K562 (cell line): ENCODE data around the gene HOXB4. TPM values are rescaled to one million over a fixed set of nuclear protein-coding genes. Genes with fewer than 3 reads are reported as not detected.

ENCODE experiments used
- BRCA1 ChIP-seq, 2 experiments: fragments of 450-650 bp in 1 of 2; sonication (generic) in 1 of 2; formaldehyde crosslinking in 1 of 2; IDR thresholded peaks; 2 replicates each; pipeline versions ENCODE4 v1.5.0 to v1.6.1; 2017 to 2020; ENCODE audit warnings: mild to moderate bottlenecking in 1 of 2, missing genetic modification reagents in 1 of 2
- HCFC1 ChIP-seq: IDR thresholded peaks from 2 replicates; pipeline ENCODE4 v1.6.1; 2012; ENCODE audit warnings: low read depth, low read length, improper control_type of control experiment
- MCM2 ChIP-seq: fragments of 450-650 bp; IDR thresholded peaks from 2 replicates; pipeline ENCODE4 v1.6.1; 2017; ENCODE audit warnings: low read depth, mild to moderate bottlenecking
- PCBP1 ChIP-seq: fragments of 200-400 bp; formaldehyde crosslinking; IDR thresholded peaks from 2 replicates; pipeline ENCODE4 v1.6.1; 2018; ENCODE audit warnings: mild to moderate bottlenecking, low read depth, low read length; ENCODE audit not compliant: poor library complexity, severe bottlenecking
- POLR2H ChIP-seq: IDR thresholded peaks from 2 replicates; pipeline ENCODE4 v1.6.1; 2016; ENCODE audit warnings: missing genetic modification characterization, low read depth, mild to moderate bottlenecking, control low read depth, missing compliant biosample characterization, moderate library complexity
- TAF7 ChIP-seq: fragments of 450-650 bp; IDR thresholded peaks from 2 replicates; pipeline ENCODE4 v1.6.1; 2016; ENCODE audit warnings: missing genetic modification characterization, missing compliant biosample characterization
- TEAD4 ChIP-seq, 2 experiments: sonication (generic) in 1 of 2; formaldehyde crosslinking in 1 of 2; IDR thresholded peaks; 2 replicates each; pipeline versions ENCODE4 v1.6.1 to v1.8.0; 2012 to 2022; ENCODE audit warnings: borderline replicate concordance in 1 of 2, inconsistent platforms in 1 of 2, low read length in 1 of 2, mild to moderate bottlenecking in 1 of 2, missing genetic modification reagents in 1 of 2
- VEZF1 ChIP-seq: fragments of 200-800 bp; sonication (Bioruptor generic); IDR thresholded peaks from 2 replicates; pipeline ENCODE4 v1.6.1; 2017; ENCODE audit warnings: missing genetic modification characterization, missing compliant biosample characterization
- ZNF212 ChIP-seq: fragments of 450-650 bp; formaldehyde crosslinking; IDR thresholded peaks from 2 replicates; pipeline ENCODE4 v1.4.0; 2020; ENCODE audit warnings: mild to moderate bottlenecking
- ZNF518B ChIP-seq: fragments of 250-450 bp; sonication (Bioruptor Pico); IDR thresholded peaks from 2 replicates; pipeline ENCODE4 v1.5.0; 2021; ENCODE audit warnings: mild to moderate bottlenecking, moderate library complexity
- ZNF561 ChIP-seq: fragments of 450-650 bp; formaldehyde crosslinking; conservative IDR thresholded peaks from 2 replicates; pipeline ENCODE4 v1.4.0; 2020; ENCODE audit warnings: mild to moderate bottlenecking, moderate library complexity
- ZNF75A ChIP-seq: fragments of 450-650 bp; formaldehyde crosslinking; IDR thresholded peaks from 2 replicates; pipeline ENCODE4 v1.4.0; 2020; ENCODE audit warnings: mild to moderate bottlenecking
- polyA plus RNA-seq, 8 experiments: library from polyadenylated mRNA; depleted of rRNA in 4 of 8; stranded (reverse) in 5 of 8; unstranded in 3 of 8; fragments of >200 nt; fragmentation: Nextera tagmentation in 2 of 8; fragmentation: Illumina TruSeq in 1 of 8; extraction: Ambion mirVana in 2 of 8; extraction: Trizol in 1 of 8; gene quantifications; 2 replicates each; pipeline versions ENCODE4 v1.2.1 to v1.2.3, GENCODE V29; 2011 to 2014; ENCODE audit warnings: inconsistent platforms in 1 of 8, missing spikeins in 1 of 8
- total RNA-seq, 7 experiments: library from RNA; depleted of rRNA in 6 of 7; stranded (reverse); fragments of >200 nt in 6 of 7; fragmentation: Illumina TruSeq in 2 of 7; extraction: Trizol in 2 of 7; gene quantifications; 2 replicates each; pipeline versions ENCODE4 v1.2.1 to v1.2.3, GENCODE V29; 2011 to 2021; ENCODE audit warnings: low replicate concordance in 1 of 7
- TF ChIP-seq, protein P1 (sequence below): sonication (generic); formaldehyde crosslinking; IDR thresholded peaks from 2 replicates; pipeline ENCODE4 v1.8.0; 2022; ENCODE audit warnings: mild to moderate bottlenecking, missing genetic modification reagents, borderline replicate concordance
- TF ChIP-seq, protein P2 (sequence below): IDR thresholded peaks from 2 replicates; pipeline ENCODE4 v1.6.1; 2016; ENCODE audit warnings: missing genetic modification characterization, missing compliant biosample characterization
- TF ChIP-seq, protein P3 (sequence below): fragments of 200-400 bp; formaldehyde crosslinking; IDR thresholded peaks from 2 replicates; pipeline ENCODE4 v1.6.1; 2017; ENCODE audit warnings: mild to moderate bottlenecking, low read depth, low read length, moderate library complexity

The HOXB4 gene
- total and polyA plus RNA-seq, 9 of the 15 experiments (the other 6 are each of a cell fraction or from before 2014, with no cell fraction given), result 1.6 to 34.9 (median 14.9) TPM

DNA sequence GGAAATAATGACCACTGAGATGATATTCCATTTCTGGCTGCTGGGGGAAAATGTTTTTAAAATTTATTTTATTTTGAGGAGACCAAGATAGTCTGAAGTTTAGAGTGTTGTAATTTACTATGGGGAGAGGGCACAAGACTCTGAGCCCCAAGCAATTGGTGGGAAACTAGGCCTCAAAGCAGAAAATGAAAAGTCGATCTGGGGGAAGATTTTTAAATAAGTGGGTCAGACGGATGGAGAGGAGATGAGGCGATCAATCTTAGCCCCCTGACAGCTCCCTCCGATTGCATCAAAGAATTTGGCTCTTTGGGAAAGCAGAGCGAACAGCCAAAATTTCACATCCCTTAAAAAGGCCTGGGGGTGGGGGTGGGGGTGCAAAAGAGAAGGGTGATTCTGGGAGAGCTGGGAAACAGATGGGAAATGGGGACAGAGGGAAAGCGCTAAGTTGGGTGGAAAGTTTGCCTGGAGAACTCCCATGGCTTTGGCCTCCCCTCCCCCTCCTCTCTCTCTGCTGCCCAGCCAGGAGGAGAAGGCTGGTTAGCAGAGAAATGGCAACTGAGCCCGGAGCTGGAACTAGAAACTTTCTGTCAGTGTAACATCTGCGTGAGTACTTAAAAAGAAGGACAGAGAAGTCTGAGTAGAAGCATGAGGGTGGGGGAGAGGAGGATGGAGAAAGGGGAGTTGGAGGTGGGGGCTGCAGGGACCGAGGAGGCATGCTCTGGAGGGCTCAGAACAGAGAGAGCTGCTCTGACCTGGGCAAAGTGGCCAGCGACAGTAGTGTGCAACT lies 31.8 kb downstream of the HOXB4 start (continued):
- TF ChIP-seq ZNF561 (CRISPR knock-in tag) (no peak), BRCA1 (IDR thresholded peaks at IDR 0.05) (no peak), BRCA1 (CRISPR knock-in tag; IDR thresholded peaks at IDR 0.05) (no peak), TEAD4 (IDR thresholded peaks at IDR 0.05; ENCODE audit: low read length) (no peak), TEAD4 (CRISPR knock-in tag; IDR thresholded peaks at IDR 0.05; ENCODE audit: borderline replicate concordance) (no peak), ZNF212 (no peak), PCBP1 (no peak), ZNF518B (CRISPR knock-in tag) (no peak), VEZF1 (no peak; the same call in 1 of the 2 replicates), POLR2H (tag) (no peak; the same call in 1 of the 2 replicates), ZNF75A (CRISPR knock-in tag) (no peak), TAF7 (0 out of 2 replicates have a peak, but pooled peaks have one; percentile 32), HCFC1 (no peak; the same call in 1 of the 2 replicates), MCM2 (no peak)
- TF ChIP-seq, protein P1, sequence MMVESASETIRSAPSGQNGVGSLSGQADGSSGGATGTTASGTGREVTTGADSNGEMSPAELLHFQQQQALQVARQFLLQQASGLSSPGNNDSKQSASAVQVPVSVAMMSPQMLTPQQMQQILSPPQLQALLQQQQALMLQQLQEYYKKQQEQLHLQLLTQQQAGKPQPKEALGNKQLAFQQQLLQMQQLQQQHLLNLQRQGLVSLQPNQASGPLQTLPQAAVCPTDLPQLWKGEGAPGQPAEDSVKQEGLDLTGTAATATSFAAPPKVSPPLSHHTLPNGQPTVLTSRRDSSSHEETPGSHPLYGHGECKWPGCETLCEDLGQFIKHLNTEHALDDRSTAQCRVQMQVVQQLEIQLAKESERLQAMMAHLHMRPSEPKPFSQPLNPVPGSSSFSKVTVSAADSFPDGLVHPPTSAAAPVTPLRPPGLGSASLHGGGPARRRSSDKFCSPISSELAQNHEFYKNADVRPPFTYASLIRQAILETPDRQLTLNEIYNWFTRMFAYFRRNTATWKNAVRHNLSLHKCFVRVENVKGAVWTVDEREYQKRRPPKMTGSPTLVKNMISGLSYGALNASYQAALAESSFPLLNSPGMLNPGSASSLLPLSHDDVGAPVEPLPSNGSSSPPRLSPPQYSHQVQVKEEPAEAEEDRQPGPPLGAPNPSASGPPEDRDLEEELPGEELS (CRISPR knock-in tag), result no peak
- TF ChIP-seq, protein P2, sequence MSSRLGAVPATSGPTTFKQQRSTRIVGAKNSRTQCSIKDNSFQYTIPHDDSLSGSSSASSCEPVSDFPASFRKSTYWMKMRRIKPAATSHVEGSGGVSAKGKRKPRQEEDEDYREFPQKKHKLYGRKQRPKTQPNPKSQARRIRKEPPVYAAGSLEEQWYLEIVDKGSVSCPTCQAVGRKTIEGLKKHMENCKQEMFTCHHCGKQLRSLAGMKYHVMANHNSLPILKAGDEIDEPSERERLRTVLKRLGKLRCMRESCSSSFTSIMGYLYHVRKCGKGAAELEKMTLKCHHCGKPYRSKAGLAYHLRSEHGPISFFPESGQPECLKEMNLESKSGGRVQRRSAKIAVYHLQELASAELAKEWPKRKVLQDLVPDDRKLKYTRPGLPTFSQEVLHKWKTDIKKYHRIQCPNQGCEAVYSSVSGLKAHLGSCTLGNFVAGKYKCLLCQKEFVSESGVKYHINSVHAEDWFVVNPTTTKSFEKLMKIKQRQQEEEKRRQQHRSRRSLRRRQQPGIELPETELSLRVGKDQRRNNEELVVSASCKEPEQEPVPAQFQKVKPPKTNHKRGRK (tag), result no peak
- TF ChIP-seq, protein P3, sequence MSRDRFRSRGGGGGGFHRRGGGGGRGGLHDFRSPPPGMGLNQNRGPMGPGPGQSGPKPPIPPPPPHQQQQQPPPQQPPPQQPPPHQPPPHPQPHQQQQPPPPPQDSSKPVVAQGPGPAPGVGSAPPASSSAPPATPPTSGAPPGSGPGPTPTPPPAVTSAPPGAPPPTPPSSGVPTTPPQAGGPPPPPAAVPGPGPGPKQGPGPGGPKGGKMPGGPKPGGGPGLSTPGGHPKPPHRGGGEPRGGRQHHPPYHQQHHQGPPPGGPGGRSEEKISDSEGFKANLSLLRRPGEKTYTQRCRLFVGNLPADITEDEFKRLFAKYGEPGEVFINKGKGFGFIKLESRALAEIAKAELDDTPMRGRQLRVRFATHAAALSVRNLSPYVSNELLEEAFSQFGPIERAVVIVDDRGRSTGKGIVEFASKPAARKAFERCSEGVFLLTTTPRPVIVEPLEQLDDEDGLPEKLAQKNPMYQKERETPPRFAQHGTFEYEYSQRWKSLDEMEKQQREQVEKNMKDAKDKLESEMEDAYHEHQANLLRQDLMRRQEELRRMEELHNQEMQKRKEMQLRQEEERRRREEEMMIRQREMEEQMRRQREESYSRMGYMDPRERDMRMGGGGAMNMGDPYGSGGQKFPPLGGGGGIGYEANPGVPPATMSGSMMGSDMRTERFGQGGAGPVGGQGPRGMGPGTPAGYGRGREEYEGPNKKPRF, result no peak
